DOHH2 (cell line): ENCODE measurements around the gene UXT.

ENCODE experiments used
- H3F3A ChIP-seq: fragments of 200-600 bp; sonication (generic), shearing (Covaris generic); 2 replicates; pipeline ENCODE4 v1.6.0; 2016; ENCODE audit warnings: antibody characterized with exemption, mild to moderate bottlenecking; ENCODE audit not compliant: control insufficient read depth, insufficient read depth
- H3K27ac ChIP-seq: fragments of 200-600 bp; sonication (generic); 2 replicates; pipeline ENCODE4 v1.5.1; 2014; ENCODE audit warnings: low read depth, mild to moderate bottlenecking, low read length, moderate library complexity
- H3K27me3 ChIP-seq: fragments of 200-600 bp; sonication (generic); 2 replicates; pipeline ENCODE4 v1.6.1; 2014; ENCODE audit warnings: mild to moderate bottlenecking, low read length, mixed read lengths; ENCODE audit not compliant: control insufficient read depth
- H3K36me3 ChIP-seq: fragments of 200-600 bp; sonication (generic); 2 replicates; pipeline ENCODE4 v1.6.1; 2014; ENCODE audit warnings: mild to moderate bottlenecking, low read length, moderate library complexity, mixed read lengths; ENCODE audit not compliant: control insufficient read depth
- H3K4me1 ChIP-seq: fragments of 200-600 bp; sonication (generic); 2 replicates; pipeline ENCODE4 v1.6.1; 2014; ENCODE audit warnings: mild to moderate bottlenecking, low read length, mixed read lengths; ENCODE audit not compliant: control insufficient read depth
- H3K4me2 ChIP-seq: fragments of 200-600 bp; sonication (generic); 2 replicates; pipeline ENCODE4 v1.6.0; 2014; ENCODE audit warnings: mild to moderate bottlenecking, low read length, moderate library complexity
- H3K4me3 ChIP-seq: fragments of 200-600 bp; sonication (generic); 2 replicates; pipeline ENCODE4 v1.5.1; 2014; ENCODE audit warnings: mild to moderate bottlenecking, low read length, mixed read lengths
- H3K79me2 ChIP-seq: fragments of 200-600 bp; sonication (generic); 2 replicates; pipeline ENCODE4 v1.6.1; 2014; ENCODE audit warnings: mild to moderate bottlenecking, low read length, mixed read lengths; ENCODE audit not compliant: control insufficient read depth
- H3K9me2 ChIP-seq: fragments of 200-600 bp; sonication (generic); replicated peaks from 2 replicates; pipeline ENCODE4 v1.6.1; 2014; ENCODE audit warnings: mild to moderate bottlenecking, low read length, mixed read lengths; ENCODE audit not compliant: control insufficient read depth
- H3K9me3 ChIP-seq: fragments of 200-600 bp; sonication (generic); 2 replicates; pipeline ENCODE4 v1.6.1; 2014; ENCODE audit warnings: antibody characterized with exemption, low read length, mixed read lengths; ENCODE audit not compliant: control insufficient read depth, insufficient read depth
- H4K20me1 ChIP-seq: fragments of 200-600 bp; sonication (generic); 2 replicates; pipeline ENCODE4 v1.6.0; 2014; ENCODE audit warnings: low read depth, mild to moderate bottlenecking, antibody characterized with exemption, low read length, moderate library complexity; ENCODE audit not compliant: control insufficient read depth, insufficient read depth
- CTCF ChIP-seq: fragments of 200-600 bp; sonication (generic); IDR thresholded peaks from one replicate; pipeline ENCODE4 v1.5.1; 2014; ENCODE audit warnings: antibody characterized with exemption, mild to moderate bottlenecking, low read depth, low read length; ENCODE audit not compliant: poor library complexity, severe bottlenecking
- EZH2phosphoT487 ChIP-seq: fragments of 200-600 bp; sonication (generic); IDR thresholded peaks from 2 replicates; pipeline ENCODE4 v1.6.1; 2017; ENCODE audit warnings: borderline replicate concordance, mild to moderate bottlenecking, antibody characterized with exemption, low read length, moderate library complexity, mixed read lengths

UXT gene

GRCh38 chrX:47704736-47705135, 45.8 kb upstream of the UXT start:
- no peaks in the 10 kb centered on the region for H3K27me3 ChIP-seq
- no peaks in the 10 kb centered on the region for H3K36me3 ChIP-seq
- H3K27ac ChIP-seq: no peak overlapping the region
- no peaks in the 10 kb centered on the region for H3K9me3 ChIP-seq
- no peaks in the 10 kb centered on the region for H3K4me1 ChIP-seq
- no peak overlapping the region for H3K4me3 ChIP-seq
- no peaks in the 10 kb centered on the region for H3K79me2 ChIP-seq
- no peaks in the 10 kb centered on the region for H3F3A ChIP-seq
- TF ChIP-seq CTCF: no peak
- no peak for TF ChIP-seq EZH2phosphoT487
- H3K9me2 ChIP-seq: no peaks in the 10 kb centered on the region
- H4K20me1 ChIP-seq: no peaks in the 10 kb centered on the region
- no peak overlapping the region for H3K4me2 ChIP-seq

GRCh38 chrX:47697181-47697580, 38.2 kb upstream of the UXT start:
- Histone ChIP-seq H3K27me3 (no peaks in the 10 kb centered on the region), H3K9me3 (no peaks in the 10 kb centered on the region), H3K36me3 (no peaks in the 10 kb centered on the region), H3K79me2 (no peaks in the 10 kb centered on the region), H3F3A (no peaks in the 10 kb centered on the region), H3K9me2 (no peaks in the 10 kb centered on the region), H3K4me1 (no peaks in the 10 kb centered on the region), H3K4me3 (no peak overlapping the region), H3K4me2 (no peak overlapping the region), H3K27ac (no peak overlapping the region), H4K20me1 (no peaks in the 10 kb centered on the region)
- TF ChIP-seq CTCF: no peak
- TF ChIP-seq EZH2phosphoT487: no peak

GRCh38 chrX:47690175-47690574, 31.2 kb upstream of the UXT start:
- no peaks in the 10 kb centered on the region for H4K20me1 ChIP-seq
- H3K27me3 ChIP-seq: no peaks in the 10 kb centered on the region
- no peaks in the 10 kb centered on the region for H3K79me2 ChIP-seq

More at GRCh38 chrX:47690175-47690574, 31.2 kb upstream of the UXT start:
- H3F3A ChIP-seq: no peaks in the 10 kb centered on the region
- no peaks in the 10 kb centered on the region for H3K4me1 ChIP-seq
- no peak for TF ChIP-seq CTCF
- no peaks in the 10 kb centered on the region for H3K36me3 ChIP-seq
- no peak overlapping the region for H3K27ac ChIP-seq
- no peak overlapping the region for H3K4me3 ChIP-seq
- H3K9me2 ChIP-seq: no peaks in the 10 kb centered on the region
- H3K9me3 ChIP-seq: no peaks in the 10 kb centered on the region
- H3K4me2 ChIP-seq: no peak overlapping the region
